NCI-H187 (cell line): ENCODE data around the gene ZSWIM8.
A peak's percentile ranks its signal among the peaks of the same experiment; 100 is the strongest.
"Not testable (repeated sequence)": the region's sequence is repeated elsewhere in the genome, so short reads cannot be mapped to it uniquely, and the experiment has no call there.

Experiments
- DNase-seq, 2 experiments: peaks; one replicate each; lab custom pipeline; 2025; lab: John Stamatoyannopoulos, UW

The ZSWIM8 gene, protein sequence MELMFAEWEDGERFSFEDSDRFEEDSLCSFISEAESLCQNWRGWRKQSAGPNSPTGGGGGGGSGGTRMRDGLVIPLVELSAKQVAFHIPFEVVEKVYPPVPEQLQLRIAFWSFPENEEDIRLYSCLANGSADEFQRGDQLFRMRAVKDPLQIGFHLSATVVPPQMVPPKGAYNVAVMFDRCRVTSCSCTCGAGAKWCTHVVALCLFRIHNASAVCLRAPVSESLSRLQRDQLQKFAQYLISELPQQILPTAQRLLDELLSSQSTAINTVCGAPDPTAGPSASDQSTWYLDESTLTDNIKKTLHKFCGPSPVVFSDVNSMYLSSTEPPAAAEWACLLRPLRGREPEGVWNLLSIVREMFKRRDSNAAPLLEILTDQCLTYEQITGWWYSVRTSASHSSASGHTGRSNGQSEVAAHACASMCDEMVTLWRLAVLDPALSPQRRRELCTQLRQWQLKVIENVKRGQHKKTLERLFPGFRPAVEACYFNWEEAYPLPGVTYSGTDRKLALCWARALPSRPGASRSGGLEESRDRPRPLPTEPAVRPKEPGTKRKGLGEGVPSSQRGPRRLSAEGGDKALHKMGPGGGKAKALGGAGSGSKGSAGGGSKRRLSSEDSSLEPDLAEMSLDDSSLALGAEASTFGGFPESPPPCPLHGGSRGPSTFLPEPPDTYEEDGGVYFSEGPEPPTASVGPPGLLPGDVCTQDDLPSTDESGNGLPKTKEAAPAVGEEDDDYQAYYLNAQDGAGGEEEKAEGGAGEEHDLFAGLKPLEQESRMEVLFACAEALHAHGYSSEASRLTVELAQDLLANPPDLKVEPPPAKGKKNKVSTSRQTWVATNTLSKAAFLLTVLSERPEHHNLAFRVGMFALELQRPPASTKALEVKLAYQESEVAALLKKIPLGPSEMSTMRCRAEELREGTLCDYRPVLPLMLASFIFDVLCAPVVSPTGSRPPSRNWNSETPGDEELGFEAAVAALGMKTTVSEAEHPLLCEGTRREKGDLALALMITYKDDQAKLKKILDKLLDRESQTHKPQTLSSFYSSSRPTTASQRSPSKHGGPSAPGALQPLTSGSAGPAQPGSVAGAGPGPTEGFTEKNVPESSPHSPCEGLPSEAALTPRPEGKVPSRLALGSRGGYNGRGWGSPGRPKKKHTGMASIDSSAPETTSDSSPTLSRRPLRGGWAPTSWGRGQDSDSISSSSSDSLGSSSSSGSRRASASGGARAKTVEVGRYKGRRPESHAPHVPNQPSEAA (N-terminal part only)

GRCh38 chr10:73785211-73785720, at the start of gene ZSWIM8:
TSS of gene ZSWIM8 (plus strand) at chr10:73785606. CDS start at chr10:73785879, 273 bp downstream.
- DNase-seq, result peak; percentile 43 to 45

GRCh38 chr10:73740501-73741254, 44.7 kb upstream of the ZSWIM8 start:
- not testable (repeated sequence) for DNase-seq

DNA sequence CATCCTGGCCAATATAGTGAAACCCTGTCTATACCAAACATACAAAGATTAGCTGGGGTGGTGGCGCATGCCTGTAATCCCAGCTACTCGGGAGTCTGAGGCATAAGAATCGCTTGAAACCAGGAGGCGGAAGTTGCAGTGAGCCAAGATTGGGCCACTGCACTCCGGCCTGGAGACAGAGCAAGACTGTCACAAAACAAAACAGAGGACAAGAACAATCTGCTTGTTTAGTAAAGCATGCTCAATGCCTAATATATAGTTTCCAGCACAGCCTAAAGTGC, 43.0 kb upstream of the ZSWIM8 start:
- no peak for DNase-seq

GRCh38 chr10:73743327-73743904, 42.0 kb upstream of the ZSWIM8 start:
- DNase-seq, result no peak

DNA sequence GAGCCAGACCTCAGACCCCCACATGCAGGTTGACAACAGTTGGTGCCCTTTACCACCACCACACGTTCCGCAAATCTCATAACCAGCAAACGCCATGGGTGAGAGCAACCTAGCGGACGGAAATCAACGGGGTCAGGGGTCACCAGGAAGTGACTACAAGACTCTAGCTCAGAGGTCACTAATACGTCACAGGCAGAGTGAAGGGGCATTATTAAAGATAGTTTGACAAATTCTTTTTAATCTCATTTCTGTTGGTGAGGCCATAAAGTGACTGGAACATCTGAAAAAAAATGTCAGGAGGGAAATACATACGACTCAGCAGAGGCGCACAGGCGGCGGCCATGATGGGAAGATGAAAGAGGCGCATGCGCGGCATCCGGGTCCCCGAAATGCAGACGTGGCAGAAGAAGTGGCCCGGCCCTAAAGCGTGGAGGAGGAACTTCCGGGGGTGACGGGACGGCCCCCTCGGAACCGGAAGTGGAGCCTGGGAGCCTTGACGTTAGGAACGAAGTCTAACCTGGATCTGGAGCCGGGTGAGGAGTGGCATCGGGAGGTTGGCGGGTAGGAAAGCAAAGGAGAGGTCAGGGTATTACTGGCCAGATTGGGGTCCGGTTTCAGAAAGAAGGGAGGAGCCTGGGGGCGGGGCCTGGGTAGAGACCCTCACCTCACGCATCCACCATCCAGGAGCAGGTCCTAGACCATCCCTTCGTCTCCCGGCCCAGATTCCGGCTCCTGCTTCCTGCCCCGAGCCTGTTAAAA, 41.3 kb upstream of the ZSWIM8 start, which contains the start of gene SEC24C:
Gene SEC24C (plus strand): TSS at position 468 of the 759 bp plus-strand sequence. CDS start 2,461 bp downstream, outside the sequence.
- peak; percentile 71 to 87 for DNase-seq

DNA sequence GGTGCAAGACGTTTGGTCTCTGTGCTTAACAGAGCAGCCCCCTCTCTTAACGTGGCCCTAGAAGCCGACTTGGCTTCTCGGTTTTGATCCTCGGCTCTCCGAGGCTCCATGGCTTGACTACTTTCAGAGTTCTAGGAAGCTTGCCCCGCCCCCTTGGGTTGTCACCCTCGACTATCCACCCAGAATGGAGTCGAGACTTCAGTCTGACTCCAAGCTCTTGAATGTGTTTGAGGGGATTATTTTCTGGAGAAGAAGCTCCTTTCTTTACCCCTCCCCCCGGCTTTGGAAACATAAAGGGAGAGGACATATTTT, 40.8 kb upstream of the ZSWIM8 start:
- no peak for DNase-seq

GRCh38 chr10:73746721-73747120, 38.7 kb upstream of the ZSWIM8 start:
- no peak for DNase-seq

- no peak for DNase-seq
Measured at GRCh38 chr10:73750819-73751218, 34.6 kb upstream of the ZSWIM8 start.

DNA sequence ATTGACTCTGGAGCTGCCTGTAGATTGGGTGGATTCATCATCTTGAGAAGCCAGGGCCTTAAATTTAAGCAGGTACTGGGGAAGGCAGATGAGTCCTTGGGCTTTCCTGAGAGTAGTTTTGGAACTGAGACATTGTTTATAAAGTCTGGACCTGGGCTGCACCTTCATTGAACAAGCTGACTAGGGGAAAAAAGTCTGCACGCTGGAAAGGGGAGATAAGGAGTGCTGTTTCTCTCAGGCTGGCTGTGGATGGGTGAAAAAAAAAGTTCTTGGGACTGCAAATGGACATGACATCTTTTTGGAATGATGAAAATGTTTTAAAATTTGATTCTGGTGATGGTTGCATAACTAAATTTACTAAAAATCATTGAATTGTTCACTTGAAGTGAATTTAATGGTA, 29.2 kb upstream of the ZSWIM8 start:
- no peak for DNase-seq

DNA sequence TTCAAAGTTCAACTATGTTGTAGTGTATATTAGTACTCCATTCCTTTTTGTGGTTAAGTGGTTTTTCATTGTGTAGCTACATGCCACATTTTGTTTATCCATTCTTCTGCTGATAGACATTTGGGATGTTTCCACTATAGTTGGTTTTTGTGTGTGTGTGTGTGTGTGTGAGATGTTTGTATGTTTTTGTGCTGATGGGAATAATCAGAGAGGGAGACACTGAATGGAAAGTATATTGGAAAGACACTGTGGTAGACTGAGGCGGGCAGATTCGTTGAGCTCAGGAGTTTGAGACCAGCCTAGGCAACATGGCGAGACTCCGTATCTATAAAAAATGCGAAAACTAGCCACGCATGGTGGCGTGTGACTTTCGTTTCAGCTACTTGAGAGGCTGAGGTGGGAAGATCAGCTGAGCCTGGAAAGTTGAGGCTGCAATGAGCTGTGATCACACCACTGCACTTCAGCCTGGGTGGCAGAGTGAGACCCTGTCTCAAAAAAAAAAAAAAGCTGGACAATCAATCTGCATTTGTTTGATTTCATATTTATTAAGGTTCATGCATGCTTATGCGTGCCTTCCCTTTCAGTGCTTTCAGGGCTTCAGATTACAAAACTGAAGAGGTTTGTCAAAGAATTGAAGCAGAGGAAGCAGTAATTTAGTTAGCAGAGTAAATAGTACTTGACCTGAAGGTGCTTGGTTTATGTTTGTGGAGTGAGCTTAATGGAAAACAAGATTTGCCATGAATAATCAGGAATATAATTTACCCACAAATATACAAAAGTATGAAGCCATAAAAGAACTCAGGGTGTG, 26.5 kb upstream of the ZSWIM8 start:
- DNase-seq, result peak in 1 of 2 experiments; percentile 15

GRCh38 chr10:73759512-73760115, 25.8 kb upstream of the ZSWIM8 start:
- DNase-seq, result peak in 1 of 2 experiments; percentile 53

GRCh38 chr10:73761781-73762180, 23.6 kb upstream of the ZSWIM8 start:
- no peak for DNase-seq

GRCh38 chr10:73762915-73763314, 22.5 kb upstream of the ZSWIM8 start:
- DNase-seq, result no peak

DNA sequence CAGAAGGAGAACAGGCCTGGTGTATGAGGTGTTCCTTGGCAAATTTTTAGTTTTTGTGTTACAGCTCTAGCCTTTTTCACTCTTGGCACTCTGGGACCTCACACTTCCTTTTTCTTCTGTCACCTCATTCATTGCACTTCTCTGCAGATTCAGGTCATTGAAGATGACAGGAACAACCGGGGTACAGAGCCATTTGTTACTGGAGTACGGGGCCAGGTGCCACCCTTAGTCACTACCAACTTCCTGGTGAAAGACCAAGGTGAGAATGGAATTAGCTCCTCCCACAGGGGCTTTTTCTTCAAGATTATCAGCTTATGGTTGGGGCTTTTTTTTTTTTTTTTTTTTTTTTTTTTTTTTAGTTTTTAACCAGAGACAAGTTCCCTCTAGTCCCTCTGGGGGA, 22.1 kb upstream of the ZSWIM8 start:
- DNase-seq, result no peak

DNA sequence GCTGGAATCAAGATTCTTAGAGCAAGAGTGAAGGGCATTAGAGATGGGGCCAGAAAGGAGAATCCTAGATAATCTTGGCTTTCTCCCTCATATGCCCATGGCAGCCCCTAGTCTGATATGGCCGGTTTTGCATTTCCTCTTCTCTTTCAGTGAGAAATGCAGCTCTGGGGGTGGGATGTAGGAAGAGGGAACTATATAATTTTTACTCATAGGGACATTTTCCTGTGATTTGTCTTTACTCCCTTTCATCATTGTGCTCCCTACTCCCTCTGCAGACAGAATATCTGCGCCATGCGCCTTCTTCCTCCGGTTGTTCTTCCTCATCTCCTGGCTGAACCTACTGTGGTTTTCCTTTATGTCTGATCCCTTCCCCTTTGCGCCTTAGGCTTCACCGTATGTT, 20.3 kb upstream of the ZSWIM8 start:
- DNase-seq, result no peak

DNA sequence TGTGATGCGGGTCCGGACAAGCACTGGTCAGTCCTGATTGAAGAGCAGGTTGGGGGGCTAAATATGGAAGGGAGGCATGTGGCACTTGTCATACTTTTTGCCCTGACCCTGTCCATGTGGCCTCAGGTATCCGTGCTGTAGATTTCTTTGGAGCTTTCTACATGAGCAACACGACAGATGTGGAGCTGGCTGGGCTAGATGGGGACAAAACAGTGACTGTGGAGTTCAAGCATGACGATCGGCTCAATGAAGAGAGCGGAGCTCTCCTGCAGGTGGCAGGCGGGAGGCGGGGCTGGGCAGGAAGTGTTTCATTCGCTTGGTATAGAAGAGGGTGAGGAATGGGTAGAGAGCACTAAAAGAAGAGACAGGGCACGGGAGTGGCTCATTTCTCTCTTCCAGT, 16.5 kb upstream of the ZSWIM8 start:
- DNase-seq, result peak; percentile 5 to 69

DNA sequence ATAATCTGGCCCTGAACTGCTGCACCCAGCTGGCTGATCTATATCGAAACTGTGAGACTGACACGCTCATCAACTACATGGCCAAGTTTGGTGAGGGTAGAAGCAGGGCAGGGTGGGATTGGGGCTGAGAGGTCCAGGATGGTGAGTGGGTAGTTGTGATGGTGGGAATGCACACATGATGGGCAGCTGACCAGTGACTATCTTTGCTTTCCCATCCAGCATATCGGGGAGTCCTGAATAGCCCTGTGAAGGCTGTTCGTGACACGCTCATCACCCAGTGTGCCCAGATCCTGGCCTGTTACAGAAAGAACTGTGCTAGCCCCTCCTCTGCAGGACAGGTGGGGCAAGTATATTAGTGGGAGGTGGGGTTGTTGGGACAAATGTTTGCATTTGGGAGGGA, 16.0 kb upstream of the ZSWIM8 start:
- DNase-seq, result no peak

- DNase-seq, result peak in 1 of 2 experiments; percentile 25
Measured at GRCh38 chr10:73771722-73772280, 13.6 kb upstream of the ZSWIM8 start.
